Peyer's patch (tissue), 4 donors: ENCODE data around the gene HOXD8. TPM values are rescaled to one million over a fixed set of nuclear protein-coding genes. Genes with fewer than 3 reads are reported as not detected.

Source experiments
- DNase-seq, 3 donors: peaks; one replicate each; pipeline ENCODE4 v3.0.0-alpha.2; 2017 to 2019
- H3K27ac ChIP-seq, 4 donors: fragments of 200-600 bp; sonication (generic); one replicate each; pipeline ENCODE4 v1.5.1; 2016 to 2019
- H3K27me3 ChIP-seq, 2 donors: fragments of 200-600 bp; sonication (generic); one replicate each; pipeline ENCODE4 v1.5.1; 2019
- H3K36me3 ChIP-seq, 3 donors: fragments of 200-600 bp; sonication (generic); one replicate each; pipeline ENCODE4 v1.5.1; 2016 to 2019
- H3K4me1 ChIP-seq, 4 donors: fragments of 200-600 bp; sonication (generic); one replicate each; pipeline ENCODE4 v1.5.1; 2016 to 2019
- H3K4me3 ChIP-seq, 4 donors: fragments of 200-600 bp; sonication (generic); 1 replicate in 3 of 4; 2 replicates in 1 of 4; pipeline ENCODE4 v1.5.1; 2016 to 2019; ENCODE audit warnings: mild to moderate bottlenecking in 1 of 4
- H3K9me3 ChIP-seq, 4 donors: fragments of 200-600 bp; sonication (generic); one replicate each; pipeline ENCODE4 v1.5.1; 2016 to 2019; ENCODE audit warnings: mild to moderate bottlenecking in 1 of 4
- CTCF ChIP-seq, 6 experiments: fragments of 450-650 bp in 4 of 6; fragments of 200-600 bp in 2 of 6; sonication (generic) in 1 of 6; IDR thresholded peaks; one replicate each; pipeline ENCODE4 v1.5.1; 2017 to 2019; ENCODE audit warnings: antibody characterized with exemption in 6 of 6, mild to moderate bottlenecking in 3 of 6, moderate library complexity in 1 of 6
- POLR2A ChIP-seq, 2 donors: fragments of 450-650 bp; IDR thresholded peaks; one replicate each; pipeline ENCODE4 v1.5.1; 2017; ENCODE audit warnings: antibody characterized with exemption in 2 of 2, mild to moderate bottlenecking in 2 of 2, moderate library complexity in 2 of 2
- total RNA-seq, 4 donors: library from RNA; depleted of rRNA; stranded (reverse); fragments of >200 nt; gene quantifications; one replicate each; pipeline ENCODE4 v1.1.0, GENCODE V29; 2016

The HOXD8 gene
- total RNA-seq, 4 donors from 2014 or later = 3.3 to 9.1 (median 5.0) TPM

- H3K4me1 ChIP-seq = peaks cover 0 to 8% (median 0%) of the 10 kb centered on the region in 4 donors
- no peaks in the 10 kb centered on the region for H3K9me3 ChIP-seq
- TF ChIP-seq POLR2A (IDR thresholded peaks at IDR 0.05) = no peak
- TF ChIP-seq CTCF (IDR thresholded peaks at IDR 0.05) = no peak
- peaks cover 0 to 88% of the 10 kb centered on the region in 2 donors for H3K27me3 ChIP-seq
- no peak overlapping the region for H3K27ac ChIP-seq
- no peak for DNase-seq
- no peak overlapping the region for H3K4me3 ChIP-seq
- H3K36me3 ChIP-seq = no peaks in the 10 kb centered on the region
These were observed 15.2 kb upstream of the HOXD8 start for GRCh38 chr2:176114120-176114929.

GRCh38 chr2:176114930-176115625, 14.4 kb upstream of the HOXD8 start:
- Histone ChIP-seq H3K36me3 (no peaks in the 10 kb centered on the region), H3K4me1 (peaks cover 0 to 8% (median 0%) of the 10 kb centered on the region in 4 donors), H3K27ac (no peak overlapping the region), H3K27me3 (peaks cover 0 to 88% of the 10 kb centered on the region in 2 donors), H3K4me3 (no peak overlapping the region), H3K9me3 (no peaks in the 10 kb centered on the region)
- TF ChIP-seq CTCF (IDR thresholded peaks at IDR 0.05) = no peak
- no peak for TF ChIP-seq POLR2A (IDR thresholded peaks at IDR 0.05)
- DNase-seq = peak in 1 of 3 donors; percentile 44

- H3K9me3 ChIP-seq = no peaks in the 10 kb centered on the region
- H3K4me3 ChIP-seq = no peak within 1 kb of the TSS
- H3K27ac ChIP-seq = no peak within 1 kb of the TSS
- no peaks in the 10 kb centered on the region for H3K36me3 ChIP-seq
- peak in 2 of 3 donors; percentile 52 to 55 for DNase-seq
- H3K27me3 ChIP-seq = peaks cover 0 to 90% of the 10 kb centered on the region in 2 donors
- TF ChIP-seq CTCF (IDR thresholded peaks at IDR 0.05) (peak in 2 of 6 experiments; percentile 7 to 13), POLR2A (IDR thresholded peaks at IDR 0.05) (no peak)
- H3K4me1 ChIP-seq = peaks cover 0 to 8% (median 0%) of the 10 kb centered on the region in 4 donors
These were observed 13.4 kb upstream of the HOXD8 start, which contains the start of gene HOXD10 for GRCh38 chr2:176115883-176116813. Gene HOXD10, plus strand, starts transcription at chr2:176116778. Its CDS starts 56 bp downstream, at chr2:176116834.

- Histone ChIP-seq H3K27ac (no peak overlapping the region), H3K4me3 (no peak overlapping the region)
- TF ChIP-seq CTCF (IDR thresholded peaks at IDR 0.05) = no peak
- TF ChIP-seq POLR2A (IDR thresholded peaks at IDR 0.05) = no peak
These were observed 12.2 kb upstream of the HOXD8 start for GRCh38 chr2:176117162-176117822.

More at GRCh38 chr2:176117162-176117822, 12.2 kb upstream of the HOXD8 start:
- H3K36me3 ChIP-seq = no peaks in the 10 kb centered on the region
- H3K4me1 ChIP-seq = peaks cover 0 to 15% (median 0%) of the 10 kb centered on the region in 4 donors
- no peak for DNase-seq
- H3K27me3 ChIP-seq = peaks cover 0 to 90% of the 10 kb centered on the region in 2 donors
- H3K9me3 ChIP-seq = peaks cover 0 to under 1% (median 0%) of the 10 kb centered on the region in 4 donors
